Stimulated activated CD8-positive, alpha-beta memory T cell treated with anti-CD3 and anti-CD28 coated beads, Interleukin-15, amount 100 ng/mL, for 1 hour (primary cell): ENCODE data around the gene SLC12A3.

Experiments
- DNase-seq: peaks from one replicate; pipeline ENCODE4 v3.0.0-alpha.2; 2020; ENCODE audit warnings: low read depth

Gene SLC12A3

DNA sequence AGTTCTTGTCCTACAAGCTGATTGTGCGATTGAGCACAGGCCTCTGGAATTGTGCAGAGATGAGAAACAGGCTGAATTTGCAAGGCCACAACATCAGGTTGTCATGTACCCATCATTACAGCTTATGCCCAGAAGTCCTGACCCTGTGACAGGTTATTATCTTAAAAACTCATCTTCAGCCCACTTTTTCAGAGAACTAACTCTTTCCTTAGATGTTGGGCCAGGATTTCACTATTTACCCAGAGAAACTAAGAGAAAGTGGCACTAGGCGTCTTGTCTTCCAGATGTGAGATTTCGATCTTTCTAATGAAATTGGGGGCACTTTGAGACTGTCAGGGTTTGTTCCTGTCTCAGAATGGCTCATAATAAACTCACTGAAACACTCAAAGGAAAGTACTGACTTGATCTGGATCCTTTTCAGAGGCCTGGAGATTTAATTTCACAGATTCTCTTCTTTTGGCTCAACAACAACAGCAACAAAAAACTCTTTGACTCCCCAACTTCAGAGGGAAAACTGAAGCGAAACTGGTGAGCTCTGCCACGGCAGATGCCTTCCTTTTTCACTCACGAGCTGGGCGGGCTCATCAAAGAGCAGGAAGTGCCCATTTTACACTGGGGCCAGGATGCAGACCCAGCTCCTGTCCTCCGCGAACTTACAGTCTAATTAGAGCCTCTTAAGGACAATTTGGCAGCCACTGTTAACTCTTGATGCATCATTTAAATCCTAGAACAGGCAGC lies 17.7 kb upstream of the SLC12A3 start:
- DNase-seq = no peak

DNA sequence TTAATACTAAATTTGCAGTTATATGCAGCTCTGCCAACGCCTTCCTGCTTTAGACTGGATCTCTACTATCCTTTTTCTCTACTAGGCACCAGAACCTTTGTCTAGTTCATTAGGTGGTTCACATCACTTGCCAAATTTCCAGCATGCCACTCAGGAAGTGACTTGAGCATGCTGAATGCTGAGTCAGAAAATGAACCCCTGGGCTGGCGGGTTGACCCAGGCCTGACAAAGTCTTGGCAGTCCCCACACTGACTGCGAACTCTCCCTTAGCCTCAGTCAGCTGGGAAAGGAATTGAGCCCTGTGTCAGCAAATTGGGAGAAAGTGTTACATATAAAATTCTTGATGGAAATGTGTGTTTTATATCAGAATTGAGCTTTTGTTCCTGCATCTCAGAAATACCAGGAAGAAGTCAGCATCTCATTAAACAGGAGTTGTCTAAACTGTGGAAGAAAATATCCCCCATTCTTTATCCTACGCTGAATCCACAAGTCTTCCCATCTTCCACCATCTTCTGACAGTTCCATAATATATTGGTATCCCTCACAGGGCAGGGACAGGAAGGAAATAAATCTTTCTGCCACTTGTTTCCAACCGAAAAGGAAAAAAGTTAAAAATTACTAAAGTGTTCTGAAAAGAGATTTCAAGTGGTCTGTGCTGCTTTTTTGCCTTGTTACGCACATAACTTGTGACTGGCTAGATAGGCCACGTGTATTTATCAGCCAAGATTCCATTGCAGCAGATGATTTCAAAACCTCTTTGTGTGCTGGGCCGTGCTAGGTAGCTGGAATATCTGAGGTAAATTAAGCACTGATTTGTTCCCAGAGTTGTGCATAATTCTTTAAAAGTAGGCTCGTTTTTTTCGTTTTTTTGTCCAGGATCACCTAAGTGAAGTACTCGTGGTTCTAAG lies 16.7 kb upstream of the SLC12A3 start:
- no peak for DNase-seq

DNA sequence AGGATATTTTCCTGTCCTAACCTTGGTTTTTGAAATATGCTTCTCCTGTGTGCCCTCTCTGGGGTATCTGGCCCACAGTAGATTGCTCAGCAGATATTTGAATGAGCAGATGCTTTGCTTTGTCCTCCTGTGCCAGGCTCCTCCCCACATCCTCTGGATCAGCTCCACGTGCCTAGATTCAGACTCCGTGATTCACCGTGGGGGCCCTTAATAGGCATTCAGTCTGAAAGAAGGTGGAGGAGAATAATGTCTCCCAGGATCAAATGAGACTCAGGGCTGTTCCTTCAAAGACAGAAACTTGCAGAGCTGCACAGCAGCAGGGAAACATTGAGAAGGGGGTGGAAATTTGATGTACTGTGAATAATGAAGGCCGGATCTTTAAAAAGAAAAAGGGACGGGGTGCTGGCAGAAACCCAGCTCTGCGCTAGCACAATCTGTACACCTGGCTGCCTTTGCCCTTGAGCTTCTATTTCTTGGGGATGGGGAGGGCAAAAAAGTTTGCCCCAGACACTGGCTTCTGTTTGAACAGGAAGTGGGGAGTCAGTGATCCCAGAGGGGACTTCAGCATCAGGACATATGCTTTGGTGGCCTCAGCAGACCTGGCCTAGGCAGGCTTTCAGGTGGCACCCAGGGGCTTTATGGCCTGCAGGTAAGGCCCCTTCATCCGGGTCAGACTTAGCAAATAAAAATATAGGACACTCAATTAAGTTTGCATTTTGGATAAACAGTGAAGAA lies 15.9 kb upstream of the SLC12A3 start:
- DNase-seq = no peak

DNA sequence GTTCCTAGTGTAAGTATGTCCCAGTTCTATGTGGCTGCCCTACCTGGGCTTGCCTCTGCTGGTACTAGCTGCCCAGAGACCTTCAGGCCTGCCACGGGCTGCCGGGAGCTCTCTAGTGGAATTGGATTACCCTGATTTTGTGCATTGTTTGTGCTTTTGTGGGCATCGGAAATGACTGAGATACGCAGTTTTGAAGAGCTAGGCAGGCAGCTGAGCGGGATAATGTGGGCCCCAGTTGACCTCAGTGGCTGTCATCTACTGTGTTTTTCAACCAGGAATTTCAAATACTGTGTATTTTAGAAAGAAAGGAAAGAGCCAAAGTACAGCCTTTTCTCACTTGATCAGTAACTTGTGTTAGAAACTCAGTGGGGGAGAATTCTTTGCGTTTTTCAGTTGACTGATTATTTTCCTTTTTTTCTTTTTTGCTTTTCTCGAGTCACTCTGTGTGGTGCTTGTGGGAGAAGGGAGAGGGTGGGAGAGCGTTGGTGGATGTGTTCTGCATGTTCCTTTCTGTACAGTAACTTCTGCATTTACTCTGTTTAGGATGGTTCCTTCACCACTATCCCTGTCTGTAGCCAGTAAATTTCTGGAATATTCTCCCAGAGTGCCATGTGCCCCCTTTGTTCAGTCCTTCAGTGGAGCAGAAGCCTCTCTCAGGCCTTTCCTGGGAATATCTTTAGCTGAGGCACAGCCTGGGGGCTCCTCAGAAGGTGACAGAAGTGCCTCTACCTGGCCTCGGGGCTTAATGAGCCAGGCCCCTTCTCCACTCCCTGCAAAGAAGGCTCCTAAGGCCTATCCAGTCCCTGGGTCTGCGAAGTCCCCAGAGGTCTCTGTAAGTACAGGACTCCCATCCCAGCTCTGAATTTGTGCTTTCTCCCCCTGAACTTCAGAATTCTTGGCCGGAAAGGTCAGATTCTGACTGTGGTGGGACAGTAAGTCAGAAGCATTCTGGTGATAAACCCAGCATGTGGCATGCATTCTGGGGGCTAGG lies 15.0 kb upstream of the SLC12A3 start:
- no peak for DNase-seq

DNA sequence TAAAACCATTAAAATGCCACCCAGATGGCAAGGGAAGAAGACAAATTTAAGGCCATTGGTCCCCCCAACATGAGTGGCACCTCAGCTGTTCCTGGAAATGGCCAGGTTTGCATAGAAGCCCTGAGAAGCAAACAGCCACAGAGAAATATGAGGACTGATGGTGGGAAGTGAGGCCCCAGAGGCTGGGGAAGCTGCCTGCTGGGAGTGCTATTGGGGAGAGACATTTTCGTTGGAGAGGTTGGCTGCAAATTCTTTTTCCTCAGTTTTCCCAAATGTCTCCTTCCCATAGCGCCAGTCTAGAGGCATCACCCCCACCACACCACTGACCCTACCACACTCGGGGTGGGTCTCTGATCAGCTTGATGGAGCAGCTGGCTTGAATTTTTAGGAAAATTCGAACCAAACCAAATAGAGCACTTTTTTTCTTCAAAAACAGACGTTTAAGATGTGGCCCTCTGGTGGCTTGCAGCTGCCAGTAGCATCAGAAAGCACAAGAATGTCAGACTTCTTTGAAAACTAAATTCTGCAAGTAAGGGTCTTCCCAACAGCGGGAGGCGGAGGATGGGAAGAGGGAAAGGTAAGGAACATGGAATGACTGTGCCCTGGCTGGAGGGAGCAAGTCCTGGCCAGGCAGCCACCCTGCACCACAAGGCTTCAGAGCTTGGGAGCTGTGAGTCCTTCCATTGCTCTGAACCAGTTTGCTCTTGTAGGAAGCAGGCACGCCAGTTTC lies 13.2 kb upstream of the SLC12A3 start:
- DNase-seq = no peak

DNA sequence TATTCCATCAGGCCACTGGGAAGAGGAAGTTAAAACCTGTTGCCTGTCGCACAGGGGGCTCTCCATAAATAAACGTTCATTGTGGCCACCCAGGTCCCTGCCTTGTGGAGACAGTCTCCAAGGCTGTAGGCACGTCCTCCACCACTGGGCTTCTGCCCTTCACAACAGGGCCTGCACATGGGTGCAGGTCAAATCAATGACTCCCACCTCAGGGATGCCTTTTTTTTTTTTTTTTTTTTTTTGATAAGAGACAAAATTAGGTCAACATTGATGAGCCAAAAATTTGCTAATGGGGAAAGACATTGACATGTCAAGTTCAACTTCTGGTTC lies 12.6 kb upstream of the SLC12A3 start:
- DNase-seq = no peak

DNA sequence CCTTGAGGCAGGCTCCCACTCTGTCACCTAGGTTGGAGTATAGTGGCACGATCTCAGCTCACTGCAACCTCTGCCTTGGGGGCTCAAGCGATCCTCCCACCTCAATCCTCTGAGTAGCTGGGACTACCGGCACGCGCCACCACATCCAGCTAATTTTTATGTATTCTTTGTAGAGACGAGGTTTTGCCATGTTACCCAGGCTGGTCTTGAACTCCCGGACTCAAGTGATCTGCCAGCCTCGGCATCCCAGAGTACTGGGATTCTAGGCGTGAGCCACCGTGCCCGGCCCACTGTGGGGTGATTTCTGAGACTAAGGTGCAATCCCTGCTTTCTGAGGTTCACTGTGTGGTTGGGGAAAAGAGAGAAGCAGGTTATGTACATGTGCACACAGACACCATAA lies 12.0 kb upstream of the SLC12A3 start:
- DNase-seq = no peak

DNA sequence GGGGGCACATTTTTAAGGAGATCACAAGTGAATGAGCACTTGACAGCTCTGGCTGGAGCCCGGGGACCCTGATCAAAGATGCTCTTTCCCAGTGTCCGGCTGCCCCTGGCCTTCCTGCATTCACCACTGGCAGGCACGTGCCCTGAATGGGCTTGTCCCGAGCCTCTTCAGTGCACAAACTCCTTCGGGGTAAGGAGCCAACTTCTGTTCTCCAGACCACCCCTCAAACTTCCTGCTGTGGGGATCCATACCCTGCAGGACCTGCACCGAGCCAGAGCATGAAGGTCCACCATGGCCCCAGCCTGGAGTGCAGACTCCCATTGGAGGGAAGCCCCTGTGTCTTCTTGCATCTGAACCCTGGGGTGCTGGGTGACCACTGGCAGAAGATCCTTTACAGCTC lies 9.8 kb upstream of the SLC12A3 start:
- no peak for DNase-seq

DNA sequence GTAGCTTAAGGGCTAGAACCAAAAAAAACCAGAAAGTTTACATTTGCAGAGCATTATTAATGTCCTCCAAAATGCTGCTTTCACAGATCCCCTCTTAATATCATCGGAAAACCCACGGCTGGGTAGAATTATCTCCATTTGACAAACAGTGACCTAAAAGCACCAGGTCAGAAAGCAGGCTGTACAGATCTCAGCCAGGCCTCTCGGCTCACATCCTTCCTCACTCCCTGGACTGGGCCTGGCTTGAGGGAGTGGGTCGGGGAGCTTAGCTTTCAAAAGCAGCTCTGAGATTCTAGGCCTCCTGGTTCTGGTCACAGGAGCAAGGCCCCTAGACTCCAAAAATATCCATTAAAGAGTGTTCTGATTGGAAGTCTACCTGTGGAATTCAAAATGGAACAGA lies 9.1 kb upstream of the SLC12A3 start:
- no peak for DNase-seq

DNA sequence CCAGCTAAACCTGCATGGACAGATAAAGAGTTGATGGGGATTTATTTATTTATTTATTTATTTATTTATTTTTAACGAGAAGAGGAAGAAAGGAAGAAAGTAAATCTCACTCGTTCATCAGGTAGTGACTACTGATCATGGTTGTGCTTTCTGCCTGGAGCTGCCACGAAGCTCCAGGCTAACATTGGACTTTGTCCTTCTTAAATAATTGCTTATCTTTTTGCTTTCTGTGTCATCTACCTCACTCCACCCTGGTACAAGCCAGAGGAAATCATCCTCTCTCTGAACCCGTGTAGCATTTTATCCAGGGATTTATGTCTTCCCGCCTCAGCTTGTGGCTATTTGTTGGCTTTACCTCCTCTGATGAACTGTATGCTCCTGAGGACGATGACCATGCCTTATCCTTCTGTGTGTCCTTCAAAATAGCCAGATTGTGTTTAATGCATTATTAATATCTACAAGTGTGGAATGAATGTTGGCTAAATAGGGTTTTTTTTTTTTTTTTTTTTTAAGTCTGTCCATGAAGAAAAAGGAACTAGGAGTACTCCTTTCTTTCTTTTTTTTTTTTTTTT lies 8.0 kb upstream of the SLC12A3 start:
- no peak for DNase-seq

DNA sequence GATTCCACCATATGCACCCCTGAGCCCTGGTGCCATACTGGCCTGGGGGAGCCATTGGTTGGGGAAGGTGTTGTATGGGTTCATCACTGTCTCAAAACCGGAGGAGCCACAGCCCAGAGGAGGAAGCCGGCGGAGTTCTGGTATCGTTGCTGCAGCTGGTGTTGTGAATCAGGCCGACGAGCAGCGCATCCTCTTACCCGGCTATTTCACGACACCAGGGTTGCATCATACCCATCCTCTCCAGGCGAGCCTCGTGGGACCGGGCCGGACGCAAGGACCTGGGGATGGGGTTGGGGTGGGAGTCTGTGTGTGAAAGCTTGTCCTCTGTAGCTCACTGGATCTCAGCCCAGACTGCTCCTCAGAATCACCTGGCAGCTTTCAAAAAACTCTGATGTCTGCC lies 6.6 kb upstream of the SLC12A3 start:
- no peak for DNase-seq

DNA sequence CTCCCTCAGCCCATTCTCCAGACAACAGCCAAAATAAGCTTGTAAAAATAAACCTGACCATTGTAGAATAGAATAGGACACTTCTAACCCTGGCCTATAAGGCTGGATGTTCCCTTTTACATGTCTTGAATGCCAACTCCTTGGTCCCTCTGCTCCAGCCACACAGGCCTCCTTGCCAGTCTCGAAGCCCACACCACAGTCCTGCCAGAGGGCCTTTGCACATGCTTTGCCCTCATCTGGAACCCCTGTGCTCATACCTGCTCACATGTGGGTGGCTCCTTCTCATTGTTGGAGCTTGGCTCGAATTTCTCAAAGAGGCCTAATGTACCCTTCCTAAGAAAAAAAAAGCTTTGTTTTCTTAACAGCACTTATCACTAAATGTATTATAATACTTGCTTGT lies 5.4 kb upstream of the SLC12A3 start:
- no peak for DNase-seq

DNA sequence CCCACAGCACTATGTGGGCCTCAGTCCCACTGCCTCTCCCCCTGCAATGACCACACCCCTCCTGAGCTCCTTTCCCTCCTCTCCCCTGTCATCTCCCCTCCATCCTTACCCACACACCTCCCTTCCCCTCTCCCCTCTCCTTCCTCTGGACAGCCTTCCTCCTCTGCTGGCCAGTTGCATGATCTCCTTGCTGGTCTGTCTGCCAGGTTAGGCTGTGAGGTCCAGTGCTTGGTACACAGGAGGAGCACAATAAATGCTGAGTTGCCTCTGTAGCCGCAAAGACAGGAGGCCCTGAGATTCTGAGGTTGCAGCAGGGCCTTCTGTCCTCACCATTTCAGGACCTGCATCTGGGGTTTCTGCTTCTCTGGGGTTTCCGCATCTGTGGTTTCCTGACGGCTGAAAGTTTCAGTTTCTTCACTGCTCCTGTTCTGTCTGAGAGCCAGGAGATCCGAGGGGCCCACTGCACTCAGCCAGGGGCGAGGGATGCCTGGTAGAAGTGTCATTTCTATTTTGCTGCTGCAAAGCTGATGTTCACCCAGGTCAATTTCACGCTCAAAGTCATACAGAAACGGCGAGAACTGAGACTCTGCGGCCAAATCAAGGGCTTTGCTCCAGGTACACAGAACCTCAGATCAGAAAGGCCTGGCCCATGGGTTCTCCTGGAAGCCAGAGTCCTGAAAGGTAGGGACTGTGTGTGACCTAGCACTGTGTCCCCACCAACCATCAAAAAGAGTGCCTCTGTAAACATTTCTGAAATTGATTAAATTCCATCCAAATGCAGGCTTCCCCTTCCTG lies 4.6 kb upstream of the SLC12A3 start:
- DNase-seq = no peak

DNA sequence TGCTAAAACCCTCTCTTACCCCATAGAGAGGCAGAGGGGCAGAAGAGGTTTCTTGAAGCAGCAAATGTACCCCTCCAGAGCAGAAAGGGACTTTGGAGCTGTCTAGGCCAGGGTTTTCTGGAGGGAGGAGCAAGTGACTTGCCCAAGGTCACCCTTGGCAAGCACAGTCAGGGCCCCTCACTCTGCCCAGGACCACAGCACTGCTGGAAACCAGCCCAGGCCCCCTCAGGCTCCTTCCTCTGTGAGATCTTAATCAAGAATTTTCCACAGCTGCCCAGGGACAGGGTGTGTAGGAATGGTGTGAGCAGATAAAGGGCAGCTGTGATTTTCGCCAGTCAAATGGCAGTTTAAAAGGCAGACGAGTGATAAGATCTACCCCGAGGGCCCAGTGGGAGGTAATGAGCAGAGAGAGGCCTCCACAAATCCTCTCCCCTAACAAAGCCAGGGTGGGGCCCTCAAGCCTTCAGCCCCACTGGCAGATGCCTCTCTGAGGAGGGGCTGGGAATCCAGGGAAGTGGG lies 3.9 kb upstream of the SLC12A3 start:
- no peak for DNase-seq

DNA sequence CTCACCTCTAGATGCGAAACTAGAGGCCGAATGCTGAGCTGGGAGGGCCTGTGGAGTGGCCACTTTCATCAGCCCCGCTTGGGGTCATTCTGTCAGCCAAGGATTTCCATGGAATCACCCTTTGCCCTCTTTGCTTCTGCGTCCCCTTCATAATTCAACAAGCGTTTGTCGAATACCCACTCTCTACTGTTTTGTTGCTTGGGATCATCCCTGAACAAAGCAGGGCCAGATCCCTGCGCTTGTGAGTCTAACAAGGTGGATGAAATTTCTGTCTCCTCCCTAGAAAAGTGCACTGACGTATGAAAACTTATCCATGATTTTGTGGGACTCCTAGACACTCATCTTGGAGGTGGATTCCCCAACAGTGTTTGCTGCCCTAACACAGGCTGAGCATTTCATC lies 3.3 kb upstream of the SLC12A3 start:
- no peak for DNase-seq

DNA sequence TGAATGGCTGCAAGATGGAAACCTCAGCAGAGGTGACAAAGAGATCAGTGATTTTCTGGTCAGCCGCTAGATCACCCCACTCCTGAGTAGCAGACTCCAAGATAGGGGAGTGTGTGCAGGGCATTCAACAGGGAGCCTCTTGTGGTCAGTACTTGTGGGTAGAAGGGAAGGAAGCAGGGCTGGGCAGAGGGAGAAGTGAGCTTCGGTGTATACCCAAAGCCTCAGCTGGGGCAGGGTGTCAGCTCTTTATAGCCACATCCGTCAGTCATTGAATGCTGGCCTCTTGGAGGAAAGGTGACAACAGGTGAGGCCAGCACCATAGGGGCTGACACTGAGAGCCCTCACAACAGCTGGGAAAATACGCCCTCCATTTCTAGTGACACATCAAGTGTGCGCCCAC lies 2.2 kb upstream of the SLC12A3 start:
- no peak for DNase-seq

DNA sequence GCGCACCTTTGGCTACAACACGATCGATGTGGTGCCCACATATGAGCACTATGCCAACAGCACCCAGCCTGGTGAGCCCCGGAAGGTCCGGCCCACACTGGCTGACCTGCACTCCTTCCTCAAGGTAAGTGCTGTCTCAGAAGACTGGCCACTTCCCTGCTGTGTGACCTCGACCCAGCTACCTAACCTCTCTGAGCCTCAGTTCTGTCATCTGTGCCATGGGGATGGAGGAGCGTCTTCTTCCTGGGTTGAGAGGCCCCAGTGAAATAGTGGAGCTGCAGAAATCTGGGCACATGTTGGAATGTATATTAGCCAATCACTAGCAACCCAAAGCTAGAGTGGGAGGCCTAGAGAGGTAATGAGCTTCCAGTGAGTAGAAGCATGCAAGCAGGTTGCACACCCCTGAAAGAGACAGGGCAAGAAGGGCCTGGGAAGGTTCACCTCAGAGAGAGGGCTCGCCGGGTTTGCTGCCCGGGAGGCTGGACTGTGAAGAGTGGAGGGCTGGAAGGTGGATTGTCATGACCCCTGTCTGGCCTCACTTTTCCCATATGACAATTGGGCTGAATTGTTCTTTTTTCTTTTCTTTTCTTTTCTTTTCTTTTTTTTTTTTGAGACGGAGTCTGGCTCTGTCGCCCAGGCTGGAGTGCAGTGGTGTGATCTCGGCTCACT lies 521 bp downstream of the SLC12A3 start:
- DNase-seq = no peak

DNA sequence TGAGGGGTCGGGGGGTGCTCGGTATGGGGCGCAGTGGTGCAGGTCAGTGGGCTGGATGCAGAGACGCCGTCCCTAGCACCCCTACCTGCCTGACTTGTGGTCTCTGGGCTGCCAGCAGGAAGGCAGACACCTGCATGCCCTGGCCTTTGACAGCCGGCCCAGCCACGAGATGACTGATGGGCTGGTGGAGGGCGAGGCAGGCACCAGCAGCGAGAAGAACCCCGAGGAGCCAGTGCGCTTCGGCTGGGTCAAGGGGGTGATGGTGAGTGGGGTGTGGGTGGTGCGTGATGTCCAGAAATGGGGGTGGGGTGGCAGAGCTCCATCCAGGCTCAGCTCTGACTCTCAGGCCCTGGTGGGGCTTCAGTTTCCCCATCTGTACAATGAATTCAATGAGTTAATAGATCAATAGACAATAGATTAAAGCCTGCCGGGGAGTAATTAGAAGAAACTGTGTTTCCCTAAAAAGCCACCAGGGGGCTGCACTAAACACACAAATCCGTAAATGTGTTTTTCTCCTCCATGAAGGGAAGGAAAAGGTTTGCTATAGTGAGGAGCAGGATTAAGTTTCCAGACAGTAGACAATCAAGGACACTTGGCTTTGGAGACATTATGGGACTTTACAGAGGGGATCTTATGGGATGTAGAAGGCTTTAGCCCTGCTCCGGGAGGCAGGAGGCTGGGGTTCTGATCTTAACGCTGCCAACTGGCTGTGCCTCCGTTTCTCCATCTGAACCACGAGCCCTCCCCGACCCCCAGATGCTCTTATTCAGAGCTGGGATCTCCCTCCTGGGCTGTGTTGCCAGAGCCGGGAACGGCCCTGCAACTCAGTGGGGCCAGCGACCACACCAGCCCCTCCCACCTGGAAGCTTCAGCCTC lies 2.2 kb downstream of the SLC12A3 start:
- no peak for DNase-seq
